ENCODE measurements around the gene SPRED2.

GRCh38 chr2:65311596-65311995 is 120.8 kb downstream of the SPRED2 start:
- TF ChIP-seq CTCF (IDR thresholded peaks at IDR 0.05) (no peak), ZFX (IDR thresholded peaks at IDR 0.05; ENCODE audit: borderline replicate concordance) (no peak)

Data from 22Rv1 (cell line).